H1 (cell line): ENCODE data around the gene ADAMTS16. TPM values are rescaled to one million over a fixed set of nuclear protein-coding genes. Genes with fewer than 3 reads are reported as not detected.

Source experiments
- CTCF ChIA-PET: fragments of 300-600 bp; sonication (Branson Sonifier 250); formaldehyde crosslinking; loops from one replicate; lab custom pipeline; 2021; ENCODE audit not compliant: partially characterized antibody; lab: Charles Lee
- POLR2A ChIA-PET: fragments of 300-600 bp; sonication (Branson Sonifier 250); formaldehyde crosslinking; loops from one replicate; lab custom pipeline; 2021; ENCODE audit warnings: inconsistent platforms; ENCODE audit not compliant: partially characterized antibody; lab: Charles Lee
- DNase-seq, 2 experiments: peaks; one replicate each; pipeline versions ENCODE4 v3.0.0 to v3.0.0-alpha.2; 2010 to 2022; ENCODE audit warnings: low spot score in 2 of 2, low read depth in 1 of 2, mixed read lengths in 1 of 2
- FAIRE-seq: peaks from 2 replicates; lab custom pipeline; 2011; peaks lifted over from hg19 to GRCh38; lab: Jason Lieb, UNC
- H2AFZ ChIP-seq: 2 replicates; pipeline ENCODE4 v1.8.1; 2012; ENCODE audit warnings: low read length, inconsistent platforms
- H2AK5ac ChIP-seq: 2 replicates; pipeline ENCODE4 v1.6.1; 2013; ENCODE audit warnings: low read depth, low read length
- H2BK120ac ChIP-seq: replicated peaks from 2 replicates; pipeline ENCODE3; 2013; ENCODE audit warnings: low read depth, low read length, inconsistent platforms
- H2BK12ac ChIP-seq: 2 replicates; pipeline ENCODE4 v1.6.1; 2013; ENCODE audit warnings: low read depth, low read length
- H2BK15ac ChIP-seq: 2 replicates; pipeline ENCODE4 v1.6.1; 2013; ENCODE audit warnings: low read length
- H2BK20ac ChIP-seq: 2 replicates; pipeline ENCODE4 v1.6.1; 2013; ENCODE audit warnings: low read length
- H2BK5ac ChIP-seq: 2 replicates; pipeline ENCODE4 v1.6.1; 2013; ENCODE audit warnings: low read depth, low read length
- H3K14ac ChIP-seq: 2 replicates; pipeline ENCODE4 v1.6.1; 2013; ENCODE audit warnings: inconsistent platforms; ENCODE audit not compliant: insufficient read length
- H3K18ac ChIP-seq: 2 replicates; pipeline ENCODE4 v1.6.1; 2013; ENCODE audit warnings: low read length; ENCODE audit errors: extremely low read depth
- H3K23ac ChIP-seq: 2 replicates; pipeline ENCODE4 v1.6.1; 2013; ENCODE audit warnings: inconsistent platforms; ENCODE audit not compliant: insufficient read length
- H3K23me2 ChIP-seq: 2 replicates; pipeline ENCODE4 v1.6.1; 2013; ENCODE audit warnings: low read depth, low read length
- H3K27ac ChIP-seq: 2 replicates; pipeline ENCODE4 v1.6.1; 2011; ENCODE audit warnings: low read depth, low read length, inconsistent platforms
- H3K27me3 ChIP-seq, 4 experiments: replicated peaks in 1 of 4; 1 replicate in 1 of 4; 2 replicates in 3 of 4; pipeline versions ENCODE4 v1.6.1 to v1.8.1; 2011 to 2013; ENCODE audit warnings: low read length in 3 of 4, mild to moderate bottlenecking in 3 of 4, inconsistent platforms in 2 of 4, mixed read lengths in 2 of 4, moderate library complexity in 1 of 4; ENCODE audit not compliant: control insufficient read depth in 3 of 4, insufficient read depth in 3 of 4; ENCODE audit errors: extremely low read depth in 1 of 4
- H3K36me3 ChIP-seq, 4 experiments: 2 replicates each; pipeline versions ENCODE4 v1.6.1 to v1.8.1; 2011 to 2013; ENCODE audit warnings: mild to moderate bottlenecking in 4 of 4, low read length in 3 of 4, moderate library complexity in 2 of 4, control low read depth in 1 of 4, inconsistent platforms in 1 of 4; ENCODE audit not compliant: insufficient read depth in 4 of 4, control insufficient read depth in 2 of 4
- H3K4ac ChIP-seq: replicated peaks from 2 replicates; pipeline ENCODE3; 2013; ENCODE audit warnings: low read length, low read depth, mixed read lengths, inconsistent platforms; ENCODE audit not compliant: insufficient read length
- H3K4me1 ChIP-seq, 4 experiments: replicated peaks in 1 of 4; 1 replicate in 1 of 4; 2 replicates in 3 of 4; pipeline versions ENCODE4 v1.6.1 to v1.8.1; 2011 to 2013; ENCODE audit warnings: low read length in 3 of 4, inconsistent platforms in 2 of 4, mixed read lengths in 1 of 4; ENCODE audit not compliant: insufficient read depth in 4 of 4, control insufficient read depth in 3 of 4
- H3K4me2 ChIP-seq, 2 experiments: 2 replicates each; pipeline versions ENCODE4 v1.6.1 to v1.8.1; 2011 to 2013; ENCODE audit warnings: low read depth in 2 of 2, low read length in 2 of 2, control low read depth in 1 of 2, inconsistent platforms in 1 of 2, mild to moderate bottlenecking in 1 of 2; ENCODE audit not compliant: insufficient read depth in 1 of 2
- H3K4me3 ChIP-seq, 4 experiments: fragments of 200-600, 300-600 bp in 1 of 4; sonication (generic), shearing (Covaris generic), sonication (Bioruptor Twin) in 1 of 4; 2 replicates each; pipeline versions ENCODE4 v1.5.1 to v1.8.1; 2011 to 2016; ENCODE audit warnings: low read length in 4 of 4, low read depth in 3 of 4, control low read depth in 2 of 4, inconsistent platforms in 2 of 4, mild to moderate bottlenecking in 2 of 4, mixed read lengths in 1 of 4, moderate library complexity in 1 of 4; ENCODE audit not compliant: insufficient read depth in 2 of 4; ENCODE audit errors: extremely low read depth in 1 of 4
- H3K56ac ChIP-seq: replicated peaks from 2 replicates; pipeline ENCODE3; 2013; ENCODE audit warnings: low read depth, mild to moderate bottlenecking, mixed read lengths, low read length, inconsistent platforms; ENCODE audit not compliant: insufficient read length
- H3K79me1 ChIP-seq: 2 replicates; pipeline ENCODE4 v1.6.1; 2013; ENCODE audit warnings: low read depth, low read length, control low read depth
- H3K79me2 ChIP-seq, 2 experiments: 2 replicates each; pipeline versions ENCODE4 v1.6.1 to v1.8.1; 2012 to 2013; ENCODE audit warnings: low read length in 2 of 2, mild to moderate bottlenecking in 2 of 2, inconsistent platforms in 1 of 2; ENCODE audit not compliant: insufficient read depth in 2 of 2, control insufficient read depth in 1 of 2
- H3K9ac ChIP-seq, 4 experiments: replicated peaks in 1 of 4; 1 replicate in 1 of 4; 2 replicates in 3 of 4; pipeline versions ENCODE4 v1.6.1 to v1.8.1; 2011 to 2013; ENCODE audit warnings: low read depth in 3 of 4, low read length in 3 of 4, control low read depth in 2 of 4, mild to moderate bottlenecking in 2 of 4, moderate library complexity in 2 of 4, inconsistent platforms in 1 of 4; ENCODE audit errors: extremely low read depth in 1 of 4
- H3K9me3 ChIP-seq, 2 experiments: 2 replicates each; pipeline versions ENCODE4 v1.6.1 to v1.8.1; 2012 to 2013; ENCODE audit warnings: mild to moderate bottlenecking in 2 of 2, moderate library complexity in 2 of 2, control low read depth in 1 of 2, inconsistent platforms in 1 of 2, low read depth in 1 of 2, low read length in 1 of 2, mixed read lengths in 1 of 2; ENCODE audit not compliant: insufficient read depth in 2 of 2
- H4K20me1 ChIP-seq, 2 experiments: replicated peaks in 1 of 2; 2 replicates each; pipeline versions ENCODE3 to v1.8.1; 2011 to 2013; ENCODE audit warnings: inconsistent platforms in 2 of 2, low read length in 2 of 2, mild to moderate bottlenecking in 1 of 2; ENCODE audit not compliant: insufficient read depth in 2 of 2, control insufficient read depth in 1 of 2
- H4K5ac ChIP-seq: 2 replicates; pipeline ENCODE4 v1.6.1; 2013; ENCODE audit warnings: low read length, low read depth, mixed read lengths, inconsistent platforms; ENCODE audit not compliant: insufficient read length
- H4K8ac ChIP-seq: 2 replicates; pipeline ENCODE4 v1.8.0; 2013; ENCODE audit warnings: mild to moderate bottlenecking, moderate library complexity, low read length, inconsistent platforms; ENCODE audit not compliant: insufficient read depth; ENCODE audit errors: extremely low read depth
- H4K91ac ChIP-seq: replicated peaks from 2 replicates; pipeline ENCODE3; 2013; ENCODE audit warnings: low read length, mixed read lengths, inconsistent platforms; ENCODE audit not compliant: insufficient read length
- WGBS, 2 experiments: shearing (Covaris generic) in 1 of 2; methylation state at CpG; one replicate each; pipeline versions ENCODE4 v1.1.6 to v1.1.7; 2013 to 2015; ENCODE audit warnings: low lambda C conversion rate in 2 of 2, mixed read lengths in 2 of 2, inconsistent platforms in 1 of 2, low coverage in 1 of 2, missing lambda C conversion rate in 1 of 2; ENCODE audit not compliant: insufficient replicate concordance in 2 of 2, insufficient coverage in 1 of 2, insufficient read length in 1 of 2; ENCODE audit errors: extremely low coverage in 1 of 2, missing lambda C conversion rate in 1 of 2; 5-methylcytosine and 5-hydroxymethylcytosine counted together
- polyA plus RNA-seq, 7 experiments: library from polyadenylated mRNA; depleted of rRNA in 3 of 7; stranded (reverse) in 5 of 7; unstranded in 2 of 7; fragments of >200 nt in 5 of 7; fragments of 200-250 nt in 2 of 7; gene quantifications; 1 replicate in 5 of 7; 2 replicates in 1 of 7; 4 replicates in 1 of 7; pipeline versions ENCODE4 v1.2.1 to v1.2.3, GENCODE V29; 2011 to 2013; ENCODE audit warnings: missing spikeins in 2 of 7, mixed read lengths in 2 of 7
- total RNA-seq: library from RNA; stranded (reverse); fragmentation: NEBNext Ultra II Directional; extraction: Animal tissue kit (Norgen Biotek cat#: 25700); gene quantifications from 2 replicates; pipeline ENCODE4 v1.2.1, GENCODE V29; 2021

The ADAMTS16 gene
- total and polyA plus RNA-seq, 2 of the 8 experiments (the other 6 are each of a cell fraction or from before 2014, with no cell fraction given), result 3.7 to 16.0 TPM

DNA sequence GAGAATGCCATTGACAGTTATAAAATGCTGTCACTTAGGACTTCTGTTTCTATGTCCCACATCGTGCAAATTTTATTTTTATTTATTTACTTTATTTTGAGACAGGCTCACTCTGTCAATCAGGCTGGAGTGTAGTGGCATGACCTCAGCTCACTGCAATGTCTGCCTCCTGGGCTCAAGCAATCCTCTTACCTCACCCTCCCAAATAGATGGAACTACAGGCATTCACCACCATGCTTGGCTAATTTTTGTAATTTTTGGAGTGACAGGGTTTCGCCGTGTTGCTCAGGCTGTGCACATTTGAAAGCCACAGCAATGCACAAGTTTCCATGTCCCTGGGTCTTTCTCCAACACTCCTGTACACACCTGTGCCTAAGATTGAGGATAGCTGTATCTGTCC, 51.8 kb downstream of the ADAMTS16 start:
- Histone ChIP-seq H4K8ac (no peak overlapping the region), H2BK120ac (no peak overlapping the region), H2AFZ (no peak overlapping the region), H3K18ac (no peak overlapping the region), H2AK5ac (no peak overlapping the region), H3K79me2 (no peaks in the 10 kb centered on the region), H3K23ac (no peak overlapping the region), H3K14ac (no peak overlapping the region), H2BK12ac (no peak overlapping the region), H3K27ac (no peak overlapping the region), H2BK5ac (0 out of 2 replicates have a peak overlapping the region, but pooled peaks have one; percentile 1), H3K9me3 (no peaks in the 10 kb centered on the region), H3K56ac (no peak overlapping the region), H3K4me3 (no peak overlapping the region), H3K4ac (no peak overlapping the region), H3K79me1 (no peaks in the 10 kb centered on the region; the same call in 1 of the 2 replicates), H3K9ac (no peak overlapping the region), H3K36me3 (peaks cover 0 to 5% (median 1%) of the 10 kb centered on the region in 4 experiments; a peak in 2 of 8 replicates), H4K91ac (no peak overlapping the region), H2BK15ac (no peak overlapping the region), H3K4me2 (no peak overlapping the region), H3K27me3 (no peaks in the 10 kb centered on the region), H2BK20ac (0 out of 2 replicates have a peak overlapping the region, but pooled peaks have one; percentile 0), H4K20me1 (no peaks in the 10 kb centered on the region), H3K23me2 (no peaks in the 10 kb centered on the region), H4K5ac (no peak overlapping the region), H3K4me1 (0 out of 7 replicates have a peak, but pooled peaks cover 0 to 2% (median 0%) of the 10 kb centered on the region in 4 experiments)
- FAIRE-seq, result no peak
- CTCF ChIA-PET, result no interaction called here
- 89% methylated on average over 3 of the region's 3 CpGs; no CpG with 5 or more reads in 1 of the 2 experiments for WGBS, 2 experiments
- POLR2A ChIA-PET, result interaction anchor here (1.8 kb wide), 1 partner anchor 8 kb away, joined by 14 read pairs; no protein-coding TSS in a partner anchor
- DNase-seq, result no peak
